Prostate gland (tissue), 2 donors: ENCODE data around the gene MED17. TPM values are rescaled to one million over a fixed set of nuclear protein-coding genes. Genes with fewer than 3 reads are reported as not detected.
"Not testable (repeated sequence)": the region's sequence is repeated elsewhere in the genome, so short reads cannot be mapped to it uniquely, and the experiment has no call there.

Experiments used
- DNase-seq: peaks from one replicate; pipeline ENCODE4 v3.0.0-alpha.2; 2019; ENCODE audit warnings: low spot score
- H3K27ac ChIP-seq, 2 donors: fragments of 200-600 bp; sonication (generic); 2 replicates each; pipeline ENCODE4 v1.5.1; 2017 to 2019
- H3K27me3 ChIP-seq: fragments of 200-600 bp; sonication (generic); replicated peaks from 2 replicates; pipeline ENCODE4 v1.5.1; 2019; ENCODE audit not compliant: insufficient read depth
- H3K36me3 ChIP-seq, 2 donors: fragments of 200-600 bp; sonication (generic); 1 replicate in 1 of 2; 2 replicates in 1 of 2; pipeline versions ENCODE4 v1.5.1 to v1.8.1; 2017 to 2019
- H3K4me1 ChIP-seq: fragments of 200-600 bp; sonication (generic); replicated peaks from 2 replicates; pipeline ENCODE4 v1.5.1; 2019
- H3K4me3 ChIP-seq, 2 donors: fragments of 200-600 bp; sonication (generic); 2 replicates each; pipeline ENCODE4 v1.5.1; 2017 to 2019
- H3K9me3 ChIP-seq: fragments of 200-600 bp; sonication (generic); 2 replicates; pipeline ENCODE4 v1.5.1; 2017
- POLR2A ChIP-seq: fragments of 450-650 bp; IDR thresholded peaks from one replicate; pipeline ENCODE4 v1.6.1; 2016; ENCODE audit warnings: antibody characterized with exemption, mild to moderate bottlenecking
- POLR2AphosphoS5 ChIP-seq: sonication (generic); formaldehyde crosslinking; IDR thresholded peaks from one replicate; pipeline ENCODE4 v1.6.1; 2017; ENCODE audit warnings: antibody characterized with exemption
- WGBS: methylation state at CpG from one replicate; pipeline ENCODE4 v1.1.5; 2018; 5-methylcytosine and 5-hydroxymethylcytosine counted together
- intact Hi-C: fragments of 100-400 bp; cut with DNase I; formaldehyde crosslinking; loops from one replicate; pipeline ENCODE4 v1.14.2; 2022
- total RNA-seq, 2 donors: library from RNA; depleted of rRNA; stranded (reverse); fragments of >200 nt; gene quantifications; one replicate each; pipeline ENCODE4 v1.1.0, GENCODE V29; 2016
- TF ChIP-seq, protein P1 (sequence below), 4 experiments: fragments of 200-600 bp in 2 of 4; fragments of 450-650 bp in 2 of 4; sonication (generic) in 2 of 4; IDR thresholded peaks; 1 replicate in 3 of 4; 2 replicates in 1 of 4; pipeline ENCODE4 v1.5.1; 2016 to 2019; ENCODE audit warnings: antibody characterized with exemption in 4 of 4, mild to moderate bottlenecking in 2 of 4, moderate library complexity in 2 of 4

MED17 gene
- total RNA-seq, 2 donors from 2014 or later = 22.4 to 31.4 TPM

- WGBS = 87% methylated on average over 3 of the region's 3 CpGs
- Histone ChIP-seq H3K27me3 (no peaks in the 10 kb centered on the region), H3K4me3 (no peak overlapping the region), H3K27ac (no peak overlapping the region), H3K9me3 (no peaks in the 10 kb centered on the region), H3K4me1 (no peaks in the 10 kb centered on the region), H3K36me3 (peaks cover 0 to 12% of the 10 kb centered on the region in 2 donors)
- no peak for DNase-seq
- TF ChIP-seq POLR2A = no peak
- TF ChIP-seq POLR2AphosphoS5 = no peak
- TF ChIP-seq, protein P1, sequence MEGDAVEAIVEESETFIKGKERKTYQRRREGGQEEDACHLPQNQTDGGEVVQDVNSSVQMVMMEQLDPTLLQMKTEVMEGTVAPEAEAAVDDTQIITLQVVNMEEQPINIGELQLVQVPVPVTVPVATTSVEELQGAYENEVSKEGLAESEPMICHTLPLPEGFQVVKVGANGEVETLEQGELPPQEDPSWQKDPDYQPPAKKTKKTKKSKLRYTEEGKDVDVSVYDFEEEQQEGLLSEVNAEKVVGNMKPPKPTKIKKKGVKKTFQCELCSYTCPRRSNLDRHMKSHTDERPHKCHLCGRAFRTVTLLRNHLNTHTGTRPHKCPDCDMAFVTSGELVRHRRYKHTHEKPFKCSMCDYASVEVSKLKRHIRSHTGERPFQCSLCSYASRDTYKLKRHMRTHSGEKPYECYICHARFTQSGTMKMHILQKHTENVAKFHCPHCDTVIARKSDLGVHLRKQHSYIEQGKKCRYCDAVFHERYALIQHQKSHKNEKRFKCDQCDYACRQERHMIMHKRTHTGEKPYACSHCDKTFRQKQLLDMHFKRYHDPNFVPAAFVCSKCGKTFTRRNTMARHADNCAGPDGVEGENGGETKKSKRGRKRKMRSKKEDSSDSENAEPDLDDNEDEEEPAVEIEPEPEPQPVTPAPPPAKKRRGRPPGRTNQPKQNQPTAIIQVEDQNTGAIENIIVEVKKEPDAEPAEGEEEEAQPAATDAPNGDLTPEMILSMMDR (IDR thresholded peaks at IDR 0.05) = no peak
- intact Hi-C loops = no loop called here
These were observed 26.8 kb upstream of the MED17 start for GRCh38 chr11:93757301-93757700.

DNA sequence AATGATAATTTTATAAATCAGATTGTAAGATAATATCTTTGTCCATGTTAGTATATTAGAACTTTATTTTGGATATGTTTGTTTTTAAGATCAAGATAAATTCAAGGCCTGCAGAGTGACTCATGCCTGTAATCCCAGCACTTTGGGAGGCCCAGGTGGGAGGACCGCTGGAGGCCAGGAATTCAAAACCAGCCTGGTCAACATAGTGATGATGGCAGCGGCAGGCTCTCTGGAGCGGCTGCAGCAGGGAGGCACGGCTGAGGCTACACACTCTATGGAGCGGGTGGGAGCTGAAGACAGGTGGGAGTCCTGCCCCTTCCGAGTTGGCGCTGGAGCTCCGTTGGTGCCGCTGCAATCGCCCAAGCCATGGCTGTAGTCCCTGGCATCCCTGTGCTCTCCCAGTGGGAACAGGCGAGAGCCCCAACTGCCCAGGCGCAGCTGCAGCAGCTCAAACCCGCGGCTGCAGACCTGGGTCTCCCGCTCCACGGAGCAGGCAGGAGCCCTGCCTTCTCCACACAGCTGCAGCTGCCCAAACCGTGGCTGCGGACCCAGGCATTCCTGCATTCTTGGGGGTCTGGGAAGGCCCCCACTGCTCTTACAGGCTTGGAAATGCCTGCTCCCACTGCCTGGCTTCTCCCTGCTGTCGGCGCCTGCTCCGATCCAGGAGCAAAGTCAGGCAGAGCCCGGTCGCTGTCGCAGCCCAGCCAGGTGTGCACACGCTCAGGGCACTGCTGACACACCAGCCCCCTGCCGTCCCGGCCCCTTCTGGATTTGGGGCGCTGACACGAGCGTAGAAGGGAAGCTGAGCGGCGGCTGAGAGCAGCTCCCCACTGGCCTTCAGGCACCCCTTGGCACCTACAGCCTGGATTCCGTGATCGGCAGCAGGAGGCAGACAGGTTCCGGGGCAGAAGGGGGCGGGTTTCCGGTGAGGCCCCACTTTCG, 25.9 kb upstream of the MED17 start:
- TF ChIP-seq, protein P1 (IDR thresholded peaks at IDR 0.05) = no peak
- TF ChIP-seq POLR2A = no peak
- TF ChIP-seq POLR2AphosphoS5 = no peak
- WGBS = 97% methylated on average over 36 of the region's 38 CpGs
- no peaks in the 10 kb centered on the region for H3K27me3 ChIP-seq
- H3K4me1 ChIP-seq = no peaks in the 10 kb centered on the region
- no peak for DNase-seq
- H3K9me3 ChIP-seq = no peaks in the 10 kb centered on the region
- no peak overlapping the region for H3K27ac ChIP-seq
- intact Hi-C loops = no loop called here
- H3K4me3 ChIP-seq = no peak overlapping the region
- H3K36me3 ChIP-seq = peaks cover 0 to 12% of the 10 kb centered on the region in 2 donors

DNA sequence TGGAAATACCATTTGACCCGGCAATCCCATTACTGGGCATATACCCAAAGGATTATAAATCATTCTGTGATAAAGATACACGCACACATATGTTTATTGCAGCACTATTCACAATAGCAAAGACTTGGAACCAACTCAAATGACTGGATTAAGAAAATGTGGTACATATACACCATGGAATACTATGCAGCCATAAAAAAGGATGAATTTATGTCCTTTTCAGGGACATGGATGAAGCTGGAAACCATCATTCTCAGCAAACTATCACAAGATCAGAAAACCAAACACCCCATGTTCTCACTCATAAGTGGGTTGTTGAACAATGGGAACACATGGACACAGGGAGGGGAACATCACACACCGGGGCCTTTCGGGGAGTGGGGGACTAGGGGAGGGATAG, 25.0 kb upstream of the MED17 start:
- intact Hi-C loops, H3K4me3 ChIP-seq, H3K4me1 ChIP-seq, H3K27ac ChIP-seq, H3K9me3 ChIP-seq, H3K27me3 ChIP-seq, DNase-seq: not testable (repeated sequence)
- H3K36me3 ChIP-seq = peaks cover 0 to 12% of the 10 kb centered on the region in 2 donors
- 91% methylated on average over 4 of the region's 4 CpGs for WGBS

- TF ChIP-seq POLR2AphosphoS5 (no peak), POLR2A (no peak)
- TF ChIP-seq, protein P1 (IDR thresholded peaks at IDR 0.05) = no peak
- Histone ChIP-seq H3K4me1 (no peaks in the 10 kb centered on the region), H3K36me3 (peaks cover 0 to 9% of the 10 kb centered on the region in 2 donors), H3K4me3 (no peak overlapping the region), H3K27ac (no peak overlapping the region), H3K27me3 (no peaks in the 10 kb centered on the region), H3K9me3 (no peaks in the 10 kb centered on the region)
- WGBS = 100% methylated on average over 1 of the region's 1 CpG
- no peak for DNase-seq
- intact Hi-C loops = no loop called here
These were observed 22.2 kb upstream of the MED17 start for GRCh38 chr11:93761910-93762309.

GRCh38 chr11:93765551-93765950, 18.5 kb upstream of the MED17 start:
- intact Hi-C loops = no loop called here
- Histone ChIP-seq H3K4me3 (no peak overlapping the region), H3K36me3 (no peaks in the 10 kb centered on the region), H3K4me1 (no peaks in the 10 kb centered on the region), H3K27me3 (no peaks in the 10 kb centered on the region), H3K9me3 (no peaks in the 10 kb centered on the region), H3K27ac (no peak overlapping the region)
- 64% methylated on average over 2 of the region's 2 CpGs for WGBS
- DNase-seq = no peak
- no peak for TF ChIP-seq POLR2A
- no peak for TF ChIP-seq POLR2AphosphoS5
- TF ChIP-seq, protein P1 (IDR thresholded peaks at IDR 0.05) = no peak
